SK-N-MC (cell line): ENCODE data around the gene FBXO31.

Experiments used
- DNase-seq: peaks from one replicate; pipeline ENCODE4 v3.0.0-alpha.2; 2011; ENCODE audit warnings: low read depth, low spot score
- H3K27ac ChIP-seq: fragments of 200-600 bp; sonication (generic); 2 replicates; pipeline ENCODE4 v1.5.1; 2016; ENCODE audit warnings: mixed run types
- H3K36me3 ChIP-seq: fragments of 200-600 bp; sonication (generic); 2 replicates; pipeline ENCODE4 v1.6.1; 2017; ENCODE audit warnings: antibody characterized with exemption, low read length, mixed read lengths; ENCODE audit not compliant: insufficient read depth
- H3K4me3 ChIP-seq: fragments of 200-600 bp; sonication (generic); 2 replicates; pipeline ENCODE4 v1.5.1; 2016
- H3K9ac ChIP-seq: fragments of 200-600 bp; sonication (generic); 2 replicates; pipeline ENCODE4 v1.8.0; 2017; ENCODE audit warnings: mixed run types, mixed read lengths; ENCODE audit not compliant: insufficient read length
- H3K9me3 ChIP-seq: fragments of 200-600 bp; sonication (generic); 2 replicates; pipeline ENCODE4 v1.6.1; 2017; ENCODE audit warnings: low read depth, mild to moderate bottlenecking, antibody characterized with exemption, low read length, moderate library complexity, mixed read lengths
- EZH2 ChIP-seq: fragments of 200-600 bp; sonication (generic); IDR thresholded peaks from one replicate; pipeline ENCODE4 v1.6.1; 2017; ENCODE audit warnings: antibody characterized with exemption
- FOXP2 ChIP-seq: optimal IDR thresholded peaks from 2 replicates; pipeline ENCODE3; 2011; ENCODE audit warnings: mild to moderate bottlenecking, moderate library complexity; ENCODE audit not compliant: insufficient read depth; ENCODE audit errors: extremely low read length, control extremely low read depth
- POLR2AphosphoS5 ChIP-seq: IDR thresholded peaks from 2 replicates; pipeline ENCODE4 v1.6.1; 2012; ENCODE audit warnings: mild to moderate bottlenecking, low read depth, low read length, borderline replicate concordance

FBXO31 gene

DNA sequence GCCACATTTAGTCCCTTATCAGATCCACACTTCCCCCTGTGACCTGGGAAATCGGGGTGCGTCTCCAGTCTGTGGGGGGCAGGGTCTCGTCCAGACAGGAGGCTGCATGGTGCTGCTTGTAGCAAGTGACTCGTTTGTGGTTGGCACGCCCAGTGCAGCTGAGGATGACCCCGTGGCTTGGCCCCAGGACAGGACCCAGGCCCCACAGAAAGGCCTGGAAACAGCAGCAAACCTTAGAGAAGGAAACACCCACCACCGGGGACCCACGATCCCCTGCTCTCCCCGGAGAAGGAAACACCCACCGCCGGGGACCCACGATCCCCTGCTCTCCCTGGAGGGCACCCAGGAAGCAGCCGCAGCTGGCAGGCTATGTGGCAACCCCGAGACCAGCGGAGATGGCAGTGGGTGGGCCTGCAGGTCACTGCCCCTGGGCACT, 58.1 kb downstream of the FBXO31 start:
- no peak for DNase-seq
- no peaks in the 10 kb centered on the region for H3K36me3 ChIP-seq
- no peak overlapping the region for H3K4me3 ChIP-seq
- H3K9ac ChIP-seq, result no peak overlapping the region
- no peaks in the 10 kb centered on the region for H3K9me3 ChIP-seq
- H3K27ac ChIP-seq, result no peak overlapping the region
- TF ChIP-seq FOXP2 (no peak), POLR2AphosphoS5 (no peak), EZH2 (no peak)

- Histone ChIP-seq H3K36me3 (no peaks in the 10 kb centered on the region), H3K27ac (no peak overlapping the region), H3K4me3 (no peak overlapping the region), H3K9me3 (no peaks in the 10 kb centered on the region), H3K9ac (no peak overlapping the region)
- DNase-seq, result no peak
- TF ChIP-seq FOXP2, result no peak
- no peak for TF ChIP-seq POLR2AphosphoS5
- no peak for TF ChIP-seq EZH2
These were observed 58.9 kb downstream of the FBXO31 start for GRCh38 chr16:87324411-87325275.

- no peak overlapping the region for H3K27ac ChIP-seq
- H3K36me3 ChIP-seq, result no peaks in the 10 kb centered on the region
- no peaks in the 10 kb centered on the region for H3K9me3 ChIP-seq
These were observed 59.7 kb downstream of the FBXO31 start for GRCh38 chr16:87323727-87324410.

DNA sequence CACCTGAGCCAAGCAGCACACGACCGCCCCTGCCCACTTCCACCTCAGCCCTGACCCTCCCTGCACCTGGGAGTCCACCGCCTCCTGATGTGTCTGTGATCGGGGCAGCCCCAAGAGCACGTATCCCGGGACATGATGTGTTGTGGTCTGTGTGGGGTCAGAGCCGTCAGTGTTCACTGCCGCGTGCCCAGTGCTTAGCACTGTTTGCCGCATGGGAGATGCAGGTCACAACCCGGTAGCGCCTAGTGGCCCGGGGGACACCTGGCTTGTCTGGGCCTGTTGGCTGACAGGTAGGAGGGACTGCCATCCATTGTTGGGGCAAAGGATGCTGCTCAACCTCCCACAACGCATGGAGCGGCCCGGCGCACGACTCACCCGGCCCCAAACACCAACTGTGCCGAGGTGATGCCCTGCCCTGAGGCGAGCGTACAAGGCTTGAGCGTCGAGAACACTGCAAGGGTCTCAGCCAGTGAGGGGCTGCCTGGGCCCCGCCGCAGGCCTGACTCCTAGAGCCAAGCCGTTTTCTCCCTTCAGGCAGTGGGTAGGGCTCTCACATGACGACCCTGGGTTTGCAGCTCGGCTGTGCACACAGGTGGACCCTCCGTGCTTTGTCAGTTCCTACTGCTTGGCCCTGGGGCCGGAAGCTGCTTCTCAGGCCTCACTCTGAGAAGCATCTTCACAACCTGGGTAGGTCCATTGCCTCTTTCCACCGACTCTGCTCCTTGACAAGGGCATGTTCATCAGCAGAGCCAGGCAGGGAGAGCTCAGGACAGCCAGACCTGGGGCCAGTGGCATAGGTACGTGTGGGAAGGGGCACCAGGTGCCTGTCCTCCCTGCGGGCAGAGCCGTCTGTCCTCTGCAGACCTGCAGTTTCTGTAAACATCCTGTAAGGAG, 60.5 kb downstream of the FBXO31 start:
- Histone ChIP-seq H3K36me3 (no peaks in the 10 kb centered on the region), H3K9me3 (no peaks in the 10 kb centered on the region), H3K9ac (no peak overlapping the region), H3K27ac (no peak overlapping the region), H3K4me3 (no peak overlapping the region)
- no peak for TF ChIP-seq POLR2AphosphoS5
- TF ChIP-seq FOXP2, result no peak
- TF ChIP-seq EZH2, result no peak
- DNase-seq, result no peak

More at GRCh38 chr16:87323727-87324410, 59.7 kb downstream of the FBXO31 start:
- no peak overlapping the region for H3K4me3 ChIP-seq
- TF ChIP-seq EZH2, result no peak
- no peak for TF ChIP-seq FOXP2
- TF ChIP-seq POLR2AphosphoS5, result no peak
- no peak for DNase-seq
- H3K9ac ChIP-seq, result no peak overlapping the region

DNA sequence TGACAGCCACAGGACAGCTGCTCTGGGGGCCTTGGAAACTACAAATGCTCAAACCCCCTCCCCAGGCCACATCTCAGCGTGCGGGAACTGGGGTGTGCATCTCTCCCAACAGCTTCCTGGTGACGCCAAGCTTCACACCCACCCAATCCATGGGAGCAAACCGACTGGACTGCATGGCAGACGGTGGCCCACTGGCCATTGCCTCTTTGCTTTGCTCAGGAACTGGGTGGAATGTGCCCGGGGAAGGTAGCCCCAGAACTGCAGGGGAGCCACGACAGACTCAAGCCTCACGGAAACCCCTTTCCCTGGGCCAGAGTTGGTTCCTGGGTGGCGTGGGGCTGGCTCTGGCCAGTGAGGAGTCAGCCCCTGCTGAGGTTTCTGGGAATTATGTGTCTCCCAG, 61.2 kb downstream of the FBXO31 start:
- H3K36me3 ChIP-seq, result no peaks in the 10 kb centered on the region
- DNase-seq, result no peak
- H3K9me3 ChIP-seq, result no peaks in the 10 kb centered on the region
- H3K4me3 ChIP-seq, result no peak overlapping the region
- H3K9ac ChIP-seq, result no peak overlapping the region
- H3K27ac ChIP-seq, result no peak overlapping the region
- TF ChIP-seq EZH2 (no peak), POLR2AphosphoS5 (no peak), FOXP2 (no peak)

DNA sequence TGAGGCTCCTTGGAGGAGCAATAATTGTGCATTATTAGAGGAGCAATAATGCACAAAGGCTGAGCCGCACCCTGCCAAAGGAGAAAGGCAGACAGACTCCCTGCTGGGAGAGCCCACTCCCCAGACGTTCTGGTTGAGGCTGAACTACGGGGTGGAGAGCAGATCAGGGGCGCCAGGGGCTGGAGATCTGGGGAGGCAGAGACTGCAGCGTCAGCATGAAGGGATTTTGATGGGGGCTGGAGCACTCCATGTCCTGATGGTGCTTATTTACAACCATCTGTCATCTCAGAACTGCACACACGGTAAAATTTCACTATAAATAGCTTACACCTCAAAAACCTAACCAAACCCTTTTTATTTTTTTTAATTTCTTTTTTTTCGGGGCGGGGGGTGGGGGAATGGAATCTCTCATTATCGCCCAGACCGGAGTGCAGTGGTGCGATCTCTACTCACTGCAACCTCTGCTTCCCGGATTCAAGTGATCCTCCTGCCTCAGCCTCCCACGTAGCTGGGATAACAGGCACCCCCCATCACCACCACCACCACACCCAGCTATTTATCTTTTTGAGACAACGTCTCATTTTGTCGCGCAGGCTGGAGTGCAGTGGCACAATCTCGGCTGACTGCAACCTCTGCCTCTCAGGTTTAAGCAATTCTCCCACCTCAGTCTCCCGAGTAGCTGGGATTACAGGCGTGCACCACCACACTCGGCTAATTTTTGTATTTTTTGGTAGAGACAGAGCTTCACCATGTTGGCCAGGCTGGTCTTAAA, 62.1 kb downstream of the FBXO31 start:
- Histone ChIP-seq H3K9me3 (no peaks in the 10 kb centered on the region), H3K36me3 (no peaks in the 10 kb centered on the region), H3K4me3 (no peak overlapping the region), H3K27ac (no peak overlapping the region), H3K9ac (no peak overlapping the region)
- no peak for DNase-seq
- TF ChIP-seq POLR2AphosphoS5, result no peak
- TF ChIP-seq FOXP2, result no peak
- no peak for TF ChIP-seq EZH2

- Histone ChIP-seq H3K36me3 (no peaks in the 10 kb centered on the region), H3K4me3 (no peak overlapping the region), H3K9me3 (no peaks in the 10 kb centered on the region), H3K9ac (no peak overlapping the region), H3K27ac (no peak overlapping the region)
- no peak for DNase-seq
- TF ChIP-seq FOXP2 (no peak), EZH2 (no peak), POLR2AphosphoS5 (no peak)
These were observed 62.9 kb downstream of the FBXO31 start for GRCh38 chr16:87320510-87321227.
